ENCODE data around the gene ARHGAP30.

GRCh38 chr1:161059293-161059692 lies 10.4 kb downstream of the ARHGAP30 start:
- TF ChIP-seq EP300 (IDR thresholded peaks at IDR 0.05) (no peak), CTCF (IDR thresholded peaks at IDR 0.05) (no peak)

Measured in tibial nerve (tissue), 4 donors.